Transverse colon (tissue), 4 donors: ENCODE results near the gene CBX2. TPM values are rescaled to one million over a fixed set of nuclear protein-coding genes. Genes with fewer than 3 reads are reported as not detected.

ENCODE experiments used
- DNase-seq: peaks from one replicate; pipeline ENCODE4 v3.0.0-alpha.2; 2019
- H3K27ac ChIP-seq, 4 donors: fragments of 200-600 bp; sonication (generic); 2 replicates each; pipeline ENCODE4 v1.5.1; 2016 to 2018; ENCODE audit warnings: inconsistent platforms in 4 of 4
- H3K27me3 ChIP-seq: fragments of 200-600 bp; sonication (generic); 2 replicates; pipeline ENCODE4 v1.5.1; 2017; ENCODE audit warnings: inconsistent platforms
- H3K36me3 ChIP-seq, 4 donors: fragments of 200-600 bp; sonication (generic); 2 replicates each; pipeline ENCODE4 v1.5.1; 2017 to 2019; ENCODE audit warnings: inconsistent platforms in 4 of 4
- H3K4me1 ChIP-seq, 4 donors: fragments of 200-600 bp; sonication (generic); 2 replicates each; pipeline ENCODE4 v1.5.1; 2017 to 2020; ENCODE audit warnings: inconsistent platforms in 4 of 4
- H3K4me3 ChIP-seq, 4 donors: fragments of 200-600 bp; sonication (generic); 1 replicate in 1 of 4; 2 replicates in 3 of 4; pipeline versions ENCODE4 v1.5.1 to v1.6.1; 2017 to 2019; ENCODE audit warnings: inconsistent platforms in 4 of 4
- H3K9me3 ChIP-seq, 2 donors: fragments of 200-600 bp; sonication (generic); 2 replicates each; pipeline ENCODE4 v1.5.1; 2017 to 2019; ENCODE audit warnings: inconsistent platforms in 2 of 2
- CTCF ChIP-seq, 5 experiments: fragments of 200-600 bp in 3 of 5; fragments of 450-650 bp in 2 of 5; sonication (generic) in 3 of 5; IDR thresholded peaks; 1 replicate in 2 of 5; 2 replicates in 3 of 5; pipeline ENCODE4 v1.5.1; 2016 to 2017; ENCODE audit warnings: antibody characterized with exemption in 5 of 5, inconsistent platforms in 3 of 5, mild to moderate bottlenecking in 2 of 5, moderate library complexity in 1 of 5
- EP300 ChIP-seq: sonication (generic); formaldehyde crosslinking; IDR thresholded peaks from one replicate; pipeline ENCODE4 v1.6.1; 2017; ENCODE audit warnings: antibody characterized with exemption, low read depth
- POLR2A ChIP-seq: fragments of 450-650 bp; IDR thresholded peaks from one replicate; pipeline ENCODE4 v1.6.1; 2016; ENCODE audit warnings: antibody characterized with exemption, mild to moderate bottlenecking, moderate library complexity
- POLR2AphosphoS5 ChIP-seq, 3 donors: sonication (generic); formaldehyde crosslinking; IDR thresholded peaks; one replicate each; pipeline ENCODE4 v1.6.1; 2016; ENCODE audit warnings: antibody characterized with exemption in 3 of 3
- WGBS, 2 donors: methylation state at CpG; one replicate each; pipeline ENCODE4 v1.1.5; 2018; ENCODE audit warnings: low coverage in 1 of 2; 5-methylcytosine and 5-hydroxymethylcytosine counted together
- in situ Hi-C, 4 donors: fragments of 200-750 bp; cut with MboI; loops; one replicate each; pipeline versions ENCODE4 v1.15.0 to v1.15.1; 2017; ENCODE audit warnings: low sequenced_read_pairs in 3 of 4, low pct_ligation_motif_present in 1 of 4, low pct_unique_long_range_greater_than_20kb in 1 of 4
- intact Hi-C: fragments of 100-400 bp; cut with DNase I; formaldehyde crosslinking; loops from one replicate; pipeline ENCODE4 v1.15.1; 2023; ENCODE audit warnings: low total_unique reads
- total RNA-seq, 4 donors: library from RNA; depleted of rRNA; stranded (reverse); fragments of >200 nt; gene quantifications; one replicate each; pipeline ENCODE4 v1.1.0, GENCODE V29; 2016

CBX2 gene
- total RNA-seq, 4 donors from 2014 or later: 0.27 to 0.64 TPM; not detected in 2

- TF ChIP-seq POLR2AphosphoS5 (IDR thresholded peaks at IDR 0.05) (no peak), CTCF (IDR thresholded peaks at IDR 0.05) (no peak), EP300 (no peak), POLR2A (no peak)
- in situ Hi-C loops: no loop called here
- Histone ChIP-seq H3K27ac (no peak overlapping the region), H3K27me3 (peaks cover 92% of the 10 kb centered on the region), H3K4me1 (peaks cover 4 to 25% (median 21%) of the 10 kb centered on the region in 4 donors), H3K36me3 (no peaks in the 10 kb centered on the region), H3K9me3 (no peaks in the 10 kb centered on the region), H3K4me3 (no peak overlapping the region)
- intact Hi-C loops: no loop called here
- no peak for DNase-seq
- 66 to 74% methylated on average over 2 to 12 of the region's 12 CpGs for WGBS, 2 donors
Measured at GRCh38 chr17:79781012-79781650, 3.2 kb downstream of the CBX2 start.

DNA sequence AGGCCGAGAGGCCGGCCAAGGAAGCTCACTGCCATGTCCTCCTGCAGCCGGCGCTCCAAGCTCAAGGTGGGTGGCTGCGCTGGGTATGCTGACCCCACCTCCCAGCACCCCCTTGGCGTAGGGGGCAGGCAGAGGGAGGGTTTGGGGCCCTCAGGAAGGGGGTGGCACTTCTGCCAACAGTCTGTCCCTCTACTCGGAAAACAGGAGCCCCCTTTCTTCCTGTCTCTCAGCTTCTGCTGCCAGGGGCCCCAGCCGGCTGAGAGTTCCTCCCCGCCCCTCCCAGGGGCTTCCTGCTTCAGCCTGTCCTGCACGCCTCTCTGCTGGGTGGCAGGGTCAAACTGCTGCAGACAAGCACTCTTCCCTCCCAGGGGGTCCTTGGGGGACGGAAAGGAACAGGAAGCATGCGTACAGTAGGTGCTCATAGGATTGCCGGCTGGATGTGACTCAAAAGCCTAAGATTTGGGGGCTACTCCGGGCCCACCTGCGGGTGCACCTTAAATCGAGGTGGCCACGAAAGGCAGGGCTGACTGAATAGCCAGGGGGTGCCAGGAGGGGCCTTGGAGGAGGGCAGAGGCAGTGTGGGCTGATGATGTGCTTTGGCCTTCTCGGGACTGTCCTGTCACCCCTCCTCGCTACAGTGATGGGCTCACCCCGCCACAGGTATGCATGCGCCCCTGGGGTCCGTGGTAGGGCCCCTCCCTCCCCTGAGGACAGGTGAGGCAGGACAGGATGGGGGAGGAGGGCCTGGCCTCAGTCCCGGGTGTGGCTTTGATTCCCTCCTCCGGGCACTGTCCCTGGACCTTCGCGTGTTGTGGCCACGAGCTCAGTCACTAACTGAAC lies 4.0 kb downstream of the CBX2 start:
- TF ChIP-seq POLR2AphosphoS5 (IDR thresholded peaks at IDR 0.05) (no peak), POLR2A (no peak), CTCF (IDR thresholded peaks at IDR 0.05) (no peak), EP300 (no peak)
- DNase-seq: no peak
- Histone ChIP-seq H3K4me3 (no peak overlapping the region), H3K27ac (no peak overlapping the region), H3K36me3 (no peaks in the 10 kb centered on the region), H3K4me1 (peaks cover 4 to 20% (median 18%) of the 10 kb centered on the region in 4 donors), H3K9me3 (no peaks in the 10 kb centered on the region), H3K27me3 (peaks cover 92% of the 10 kb centered on the region)
- WGBS, 2 donors: 75 to 76% methylated on average over 4 to 26 of the region's 27 CpGs
- intact Hi-C loops: no loop called here
- in situ Hi-C loops: no loop called here

DNA sequence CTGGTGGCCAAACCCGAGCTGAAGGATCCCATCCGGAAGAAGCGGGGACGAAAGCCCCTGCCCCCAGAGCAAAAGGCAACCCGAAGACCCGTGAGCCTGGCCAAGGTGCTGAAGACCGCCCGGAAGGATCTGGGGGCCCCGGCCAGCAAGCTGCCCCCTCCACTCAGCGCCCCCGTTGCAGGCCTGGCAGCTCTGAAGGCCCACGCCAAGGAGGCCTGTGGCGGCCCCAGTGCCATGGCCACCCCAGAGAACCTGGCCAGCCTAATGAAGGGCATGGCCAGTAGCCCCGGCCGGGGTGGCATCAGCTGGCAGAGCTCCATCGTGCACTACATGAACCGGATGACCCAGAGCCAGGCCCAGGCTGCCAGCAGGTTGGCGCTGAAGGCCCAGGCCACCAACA lies 5.9 kb downstream of the CBX2 start:
- no peak overlapping the region for H3K4me3 ChIP-seq
- no peak overlapping the region for H3K27ac ChIP-seq
- no peaks in the 10 kb centered on the region for H3K36me3 ChIP-seq
- WGBS, 2 donors: 88% methylated on average over 13 of the region's 18 CpGs; no CpG with 5 or more reads in 1 of the 2 donors
- DNase-seq: no peak
- H3K4me1 ChIP-seq: peaks cover 0 to 5% (median 3%) of the 10 kb centered on the region in 4 donors
- no peak for TF ChIP-seq POLR2A
- no peak for TF ChIP-seq POLR2AphosphoS5 (IDR thresholded peaks at IDR 0.05)
- no peak for TF ChIP-seq EP300
- TF ChIP-seq CTCF (IDR thresholded peaks at IDR 0.05): no peak
- H3K9me3 ChIP-seq: no peaks in the 10 kb centered on the region
- in situ Hi-C loops: no loop called here
- H3K27me3 ChIP-seq: peaks cover 94% of the 10 kb centered on the region
- intact Hi-C loops: no loop called here

GRCh38 chr17:79784353-79785016 lies 6.5 kb downstream of the CBX2 start:
- 91 to 93% methylated on average over 3 to 31 of the region's 31 CpGs for WGBS, 2 donors
- Histone ChIP-seq H3K27me3 (peaks cover 94% of the 10 kb centered on the region), H3K27ac (no peak overlapping the region), H3K4me1 (peaks cover 0 to 2% (median under 1%) of the 10 kb centered on the region in 4 donors), H3K36me3 (no peaks in the 10 kb centered on the region), H3K4me3 (no peak overlapping the region), H3K9me3 (no peaks in the 10 kb centered on the region)
- in situ Hi-C loops: no loop called here
- no peak for DNase-seq
- intact Hi-C loops: loop anchor here (5.0 kb wide), 1 partner anchor 203 kb away; no protein-coding TSS in a partner anchor
- TF ChIP-seq POLR2A: no peak
- no peak for TF ChIP-seq CTCF (IDR thresholded peaks at IDR 0.05)
- TF ChIP-seq POLR2AphosphoS5 (IDR thresholded peaks at IDR 0.05): no peak
- TF ChIP-seq EP300: no peak
